ENCODE data around the gene CA5A.
A peak's percentile ranks its signal among the peaks of the same experiment; 100 is the strongest.
"Not testable (repeated sequence)": the region's sequence is repeated elsewhere in the genome, so short reads cannot be mapped to it uniquely, and the experiment has no call there.

CA5A gene

GRCh38 chr16:87919681-87919994 is 16.7 kb downstream of the CA5A start:
- no peak for DNase-seq

GRCh38 chr16:87918866-87919680 is 17.3 kb downstream of the CA5A start:
- no peak for DNase-seq

- DNase-seq, result no peak
Observed at GRCh38 chr16:87918338-87918737, 18.0 kb downstream of the CA5A start.

GRCh38 chr16:87917503-87917902 is 18.8 kb downstream of the CA5A start:
- DNase-seq, result no peak

- DNase-seq, result no peak
Observed at GRCh38 chr16:87914812-87915211, 21.5 kb downstream of the CA5A start.

- DNase-seq, result not testable (repeated sequence)
Observed at GRCh38 chr16:87914021-87914725, 22.2 kb downstream of the CA5A start.

GRCh38 chr16:87912691-87913090 is 23.6 kb downstream of the CA5A start:
- not testable (repeated sequence) for DNase-seq

GRCh38 chr16:87911106-87911763 is 25.1 kb downstream of the CA5A start:
- DNase-seq, result not testable (repeated sequence)

- DNase-seq, result peak; percentile 45
Observed at GRCh38 chr16:87909203-87909935, 27.0 kb downstream of the CA5A start.

GRCh38 chr16:87908101-87908500 is 28.2 kb downstream of the CA5A start:
- DNase-seq, result not testable (repeated sequence)

- not testable (repeated sequence) for DNase-seq
Observed at GRCh38 chr16:87905521-87905920, 30.8 kb downstream of the CA5A start.

GRCh38 chr16:87904963-87905362 is 31.4 kb downstream of the CA5A start:
- DNase-seq, result not testable (repeated sequence)

- not testable (repeated sequence) for DNase-seq
Observed at GRCh38 chr16:87900489-87900888, 35.8 kb downstream of the CA5A start.

- peak; percentile 73 for DNase-seq
Observed at GRCh38 chr16:87897521-87898505, 38.5 kb downstream of the CA5A start.

GRCh38 chr16:87896924-87897520 is 39.3 kb downstream of the CA5A start:
- not testable (repeated sequence) for DNase-seq

GRCh38 chr16:87896176-87896890 is 40.0 kb downstream of the CA5A start:
- not testable (repeated sequence) for DNase-seq

- peak; percentile 84 for DNase-seq
Observed at GRCh38 chr16:87895641-87896141, 40.6 kb downstream of the CA5A start.

- not testable (repeated sequence) for DNase-seq
Observed at GRCh38 chr16:87894005-87894404, 42.3 kb downstream of the CA5A start.

GRCh38 chr16:87891764-87892163 is 44.6 kb downstream of the CA5A start:
- DNase-seq, result no peak

GRCh38 chr16:87889762-87890161 is 46.6 kb downstream of the CA5A start:
- peak; percentile 22 for DNase-seq
